Right atrium auricular region (tissue), 2 donors: Measurements from ENCODE around the gene HES6. TPM values are rescaled to one million over a fixed set of nuclear protein-coding genes. Genes with fewer than 3 reads are reported as not detected.

ENCODE experiments used
- DNase-seq: peaks from one replicate; pipeline ENCODE4 v3.0.0-alpha.2; 2019; ENCODE audit warnings: low spot score
- H3K27ac ChIP-seq, 2 donors: fragments of 200-600 bp; sonication (generic); 1 replicate in 1 of 2; 2 replicates in 1 of 2; pipeline ENCODE4 v1.5.1; 2016 to 2019
- H3K27me3 ChIP-seq, 2 donors: fragments of 200-600 bp; sonication (generic); one replicate each; pipeline versions ENCODE4 v1.5.1 to v1.6.0; 2017 to 2019
- H3K36me3 ChIP-seq: fragments of 200-600 bp; sonication (generic); one replicate; pipeline ENCODE4 v1.5.1; 2016
- H3K4me1 ChIP-seq, 2 donors: fragments of 200-600 bp; sonication (generic); one replicate each; pipeline versions ENCODE4 v1.5.1 to v1.6.0; 2017 to 2019
- H3K4me3 ChIP-seq, 2 donors: fragments of 200-600 bp; sonication (generic); 1 replicate in 1 of 2; 2 replicates in 1 of 2; pipeline ENCODE4 v1.5.1; 2017 to 2019; ENCODE audit warnings: mild to moderate bottlenecking in 1 of 2, moderate library complexity in 1 of 2
- H3K9me3 ChIP-seq, 2 donors: fragments of 200-600 bp; sonication (generic); one replicate each; pipeline ENCODE4 v1.5.1; 2019
- CTCF ChIP-seq, 2 donors: fragments of 200-600 bp; sonication (generic); IDR thresholded peaks; one replicate each; pipeline ENCODE4 v1.5.1; 2019; ENCODE audit warnings: antibody characterized with exemption in 2 of 2
- total RNA-seq, 2 donors: library from RNA; depleted of rRNA; stranded (reverse); fragments of >200 nt; gene quantifications; one replicate each; pipeline ENCODE4 v1.1.0, GENCODE V29; 2016

Gene HES6
- total RNA-seq, 2 donors from 2014 or later, result 2.5 to 4.8 TPM

GRCh38 chr2:238226698-238227586, 12.9 kb downstream of the HES6 start:
- Histone ChIP-seq H3K4me1 (peaks cover 0 to 13% of the 10 kb centered on the region in 2 donors), H3K9me3 (no peaks in the 10 kb centered on the region), H3K36me3 (no peaks in the 10 kb centered on the region), H3K27ac (no peak overlapping the region), H3K27me3 (no peaks in the 10 kb centered on the region), H3K4me3 (no peak overlapping the region)
- no peak for TF ChIP-seq CTCF (IDR thresholded peaks at IDR 0.05)
- DNase-seq, result no peak

GRCh38 chr2:238225911-238226697, 13.7 kb downstream of the HES6 start:
- Histone ChIP-seq H3K36me3 (no peaks in the 10 kb centered on the region), H3K9me3 (no peaks in the 10 kb centered on the region), H3K27me3 (no peaks in the 10 kb centered on the region), H3K27ac (no peak overlapping the region), H3K4me3 (no peak overlapping the region), H3K4me1 (peaks cover 0 to 10% of the 10 kb centered on the region in 2 donors)
- DNase-seq, result no peak
- TF ChIP-seq CTCF (IDR thresholded peaks at IDR 0.05), result no peak

DNA sequence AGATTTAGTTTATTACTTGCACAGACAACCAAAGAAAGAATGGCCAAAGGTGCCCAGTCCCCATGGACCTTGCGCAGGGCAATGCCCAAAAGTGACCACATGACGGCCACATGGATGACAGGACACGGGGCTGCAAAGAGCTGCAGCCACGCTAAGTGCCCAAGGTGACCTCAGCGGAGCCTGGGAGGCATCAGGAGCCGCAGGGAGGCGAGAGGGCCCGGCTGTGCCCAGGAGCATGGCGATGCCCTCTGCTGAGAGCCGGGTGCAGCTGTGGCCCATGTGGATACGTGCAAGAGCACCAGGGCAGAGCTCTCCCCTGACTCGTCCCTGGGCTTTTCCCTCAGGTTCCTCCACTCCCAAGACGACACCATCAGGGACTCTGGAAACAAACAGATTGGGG, 14.7 kb downstream of the HES6 start:
- H3K9me3 ChIP-seq, result no peaks in the 10 kb centered on the region
- H3K4me3 ChIP-seq, result no peak overlapping the region
- no peak overlapping the region for H3K27ac ChIP-seq

GRCh38 chr2:238224356-238225035, 15.3 kb downstream of the HES6 start:
- no peak for TF ChIP-seq CTCF (IDR thresholded peaks at IDR 0.05)
- Histone ChIP-seq H3K36me3 (no peaks in the 10 kb centered on the region), H3K27me3 (no peaks in the 10 kb centered on the region), H3K4me1 (peaks cover 0 to 6% of the 10 kb centered on the region in 2 donors), H3K27ac (no peak overlapping the region), H3K9me3 (no peaks in the 10 kb centered on the region), H3K4me3 (no peak overlapping the region)
- DNase-seq, result no peak

More for the DNA sequence above, 14.7 kb downstream of the HES6 start:
- Histone ChIP-seq H3K36me3 (no peaks in the 10 kb centered on the region), H3K27me3 (no peaks in the 10 kb centered on the region), H3K4me1 (peaks cover 0 to 6% of the 10 kb centered on the region in 2 donors)
- no peak for DNase-seq
- no peak for TF ChIP-seq CTCF (IDR thresholded peaks at IDR 0.05)

GRCh38 chr2:238220892-238221521, 18.8 kb downstream of the HES6 start:
- no peak for TF ChIP-seq CTCF (IDR thresholded peaks at IDR 0.05)
- H3K4me3 ChIP-seq, result peak overlapping the region in 1 of 2 donors; percentile 5
- DNase-seq, result no peak
- H3K27ac ChIP-seq, result no peak overlapping the region
- no peaks in the 10 kb centered on the region for H3K36me3 ChIP-seq
- H3K4me1 ChIP-seq, result peaks cover 0 to 6% of the 10 kb centered on the region in 2 donors
- H3K9me3 ChIP-seq, result no peaks in the 10 kb centered on the region
- no peaks in the 10 kb centered on the region for H3K27me3 ChIP-seq
